Colonic mucosa (tissue), 4 donors: ENCODE results near the gene PRKCH. TPM values are rescaled to one million over a fixed set of nuclear protein-coding genes. Genes with fewer than 3 reads are reported as not detected.

Experiments
- DNase-seq: peaks from one replicate; pipeline ENCODE4 v3.0.0-alpha.2; 2020
- H3K27ac ChIP-seq: fragments of 200-600 bp; one replicate; pipeline ENCODE4 v1.8.0; 2021
- H3K27me3 ChIP-seq: fragments of 200-600 bp; one replicate; pipeline ENCODE4 v1.8.0; 2021
- H3K36me3 ChIP-seq: fragments of 200-600 bp; one replicate; pipeline ENCODE4 v1.8.0; 2021
- H3K4me1 ChIP-seq: fragments of 200-600 bp; one replicate; pipeline ENCODE4 v1.8.0; 2021; ENCODE audit warnings: mild to moderate bottlenecking
- H3K4me3 ChIP-seq: fragments of 200-600 bp; one replicate; pipeline ENCODE4 v1.8.0; 2021
- H3K9ac ChIP-seq, 2 donors: one replicate each; pipeline ENCODE4 v1.7.0; 2013; ENCODE audit warnings: control low read depth in 2 of 2, low read depth in 2 of 2, low read length in 2 of 2
- H3K9me3 ChIP-seq: fragments of 200-600 bp; one replicate; pipeline ENCODE4 v1.8.0; 2021
- intact Hi-C: fragments of 100-400 bp; cut with DNase I; formaldehyde crosslinking; loops from one replicate; pipeline ENCODE4 v1.14.1; 2022
- total RNA-seq, 2 donors: library from RNA; stranded (reverse); fragmentation: NEBNext Ultra II Directional in 1 of 2; extraction: Animal tissue kit (Norgen Biotek cat#: 25700) in 1 of 2; gene quantifications; one replicate each; pipeline ENCODE4 v1.2.1, GENCODE V29; 2021
- TF ChIP-seq, protein P1 (sequence below): fragments of 200-600 bp; IDR thresholded peaks from one replicate; pipeline ENCODE4 v1.8.0; 2022; ENCODE audit warnings: antibody characterized with exemption, mild to moderate bottlenecking
- donor health status: healthy.
- donor health status: DM: no; HTN: no; CAD: no.
- donor health status: DM: no; HTN: no; CAD: no.

The PRKCH gene
- total RNA-seq, 2 donors from 2014 or later: 11.4 to 11.5 TPM

DNA sequence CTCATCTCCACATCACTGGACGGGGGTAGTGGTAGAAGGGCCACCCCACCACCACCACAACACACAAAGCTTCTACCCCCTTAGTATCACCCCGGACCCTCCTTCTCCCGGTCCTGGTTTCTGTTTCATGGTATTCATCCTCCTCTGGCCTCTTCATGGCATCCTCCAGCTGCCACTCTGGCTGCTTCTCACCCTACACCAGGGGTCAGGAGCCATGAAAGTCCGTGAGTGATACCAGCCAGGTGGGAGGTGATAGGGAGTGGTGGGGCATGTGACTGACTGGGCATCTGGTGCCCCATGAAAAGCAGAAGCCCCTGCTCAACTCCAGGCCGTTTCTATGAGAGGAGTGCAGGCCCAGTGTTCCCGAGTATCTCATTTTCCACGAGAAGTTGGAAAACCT is 222.6 kb downstream of the PRKCH start:
- Histone ChIP-seq H3K9ac (no peak overlapping the region), H3K27me3 (no peaks in the 10 kb centered on the region), H3K36me3 (no peaks in the 10 kb centered on the region), H3K4me3 (no peak overlapping the region), H3K4me1 (peaks cover 8% of the 10 kb centered on the region), H3K9me3 (no peaks in the 10 kb centered on the region), H3K27ac (no peak overlapping the region)
- DNase-seq: no peak
- intact Hi-C loops: no loop called here
- TF ChIP-seq, protein P1, sequence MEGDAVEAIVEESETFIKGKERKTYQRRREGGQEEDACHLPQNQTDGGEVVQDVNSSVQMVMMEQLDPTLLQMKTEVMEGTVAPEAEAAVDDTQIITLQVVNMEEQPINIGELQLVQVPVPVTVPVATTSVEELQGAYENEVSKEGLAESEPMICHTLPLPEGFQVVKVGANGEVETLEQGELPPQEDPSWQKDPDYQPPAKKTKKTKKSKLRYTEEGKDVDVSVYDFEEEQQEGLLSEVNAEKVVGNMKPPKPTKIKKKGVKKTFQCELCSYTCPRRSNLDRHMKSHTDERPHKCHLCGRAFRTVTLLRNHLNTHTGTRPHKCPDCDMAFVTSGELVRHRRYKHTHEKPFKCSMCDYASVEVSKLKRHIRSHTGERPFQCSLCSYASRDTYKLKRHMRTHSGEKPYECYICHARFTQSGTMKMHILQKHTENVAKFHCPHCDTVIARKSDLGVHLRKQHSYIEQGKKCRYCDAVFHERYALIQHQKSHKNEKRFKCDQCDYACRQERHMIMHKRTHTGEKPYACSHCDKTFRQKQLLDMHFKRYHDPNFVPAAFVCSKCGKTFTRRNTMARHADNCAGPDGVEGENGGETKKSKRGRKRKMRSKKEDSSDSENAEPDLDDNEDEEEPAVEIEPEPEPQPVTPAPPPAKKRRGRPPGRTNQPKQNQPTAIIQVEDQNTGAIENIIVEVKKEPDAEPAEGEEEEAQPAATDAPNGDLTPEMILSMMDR: no peak

DNA sequence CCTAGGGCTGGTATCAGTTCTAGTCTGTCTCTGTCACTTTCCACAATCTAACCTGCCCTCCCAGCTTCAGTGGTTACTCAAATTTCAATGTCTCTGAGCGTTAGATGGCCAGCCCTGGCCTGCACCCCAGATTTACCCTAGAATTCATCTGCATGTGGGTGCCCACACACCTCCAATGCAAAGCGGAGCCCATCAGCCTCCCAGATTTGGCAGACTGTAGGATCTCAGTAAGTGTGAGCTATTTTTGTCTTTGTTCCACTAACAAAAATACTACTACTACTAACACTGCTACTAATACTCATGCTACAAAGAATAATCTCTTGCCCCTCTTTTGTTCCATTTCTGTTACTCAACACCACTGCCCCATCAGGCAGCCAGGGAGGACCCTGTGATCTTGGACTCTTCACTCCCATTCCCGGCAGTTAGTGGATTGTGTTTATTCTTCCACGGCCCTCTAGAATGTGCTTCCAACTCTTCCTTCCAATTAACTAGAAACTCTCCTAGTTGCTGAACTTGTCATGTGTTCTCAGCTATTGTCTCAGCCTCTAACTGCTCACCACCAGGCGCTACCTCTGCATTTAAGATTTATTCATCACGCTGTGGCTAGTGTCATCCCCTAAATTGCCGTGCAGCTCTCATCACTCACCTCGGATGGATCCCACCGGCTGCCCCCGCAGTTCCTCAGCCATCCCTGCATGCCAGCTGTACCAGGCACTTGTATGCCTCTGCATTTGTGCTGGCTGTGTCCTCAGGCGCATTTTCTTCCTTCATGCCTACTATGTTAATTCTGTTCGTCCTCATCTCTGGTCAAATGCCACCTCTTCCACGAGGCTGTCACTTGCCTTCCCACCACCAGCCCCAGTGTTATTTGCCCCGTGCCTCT is 223.3 kb downstream of the PRKCH start:
- TF ChIP-seq, protein P1: no peak
- no peak overlapping the region for H3K27ac ChIP-seq
- no peaks in the 10 kb centered on the region for H3K27me3 ChIP-seq
- peaks cover 8% of the 10 kb centered on the region for H3K4me1 ChIP-seq
- no peak overlapping the region for H3K9ac ChIP-seq
- no peak for DNase-seq
- no peaks in the 10 kb centered on the region for H3K36me3 ChIP-seq
- H3K9me3 ChIP-seq: no peaks in the 10 kb centered on the region
- intact Hi-C loops: no loop called here
- no peak overlapping the region for H3K4me3 ChIP-seq

DNA sequence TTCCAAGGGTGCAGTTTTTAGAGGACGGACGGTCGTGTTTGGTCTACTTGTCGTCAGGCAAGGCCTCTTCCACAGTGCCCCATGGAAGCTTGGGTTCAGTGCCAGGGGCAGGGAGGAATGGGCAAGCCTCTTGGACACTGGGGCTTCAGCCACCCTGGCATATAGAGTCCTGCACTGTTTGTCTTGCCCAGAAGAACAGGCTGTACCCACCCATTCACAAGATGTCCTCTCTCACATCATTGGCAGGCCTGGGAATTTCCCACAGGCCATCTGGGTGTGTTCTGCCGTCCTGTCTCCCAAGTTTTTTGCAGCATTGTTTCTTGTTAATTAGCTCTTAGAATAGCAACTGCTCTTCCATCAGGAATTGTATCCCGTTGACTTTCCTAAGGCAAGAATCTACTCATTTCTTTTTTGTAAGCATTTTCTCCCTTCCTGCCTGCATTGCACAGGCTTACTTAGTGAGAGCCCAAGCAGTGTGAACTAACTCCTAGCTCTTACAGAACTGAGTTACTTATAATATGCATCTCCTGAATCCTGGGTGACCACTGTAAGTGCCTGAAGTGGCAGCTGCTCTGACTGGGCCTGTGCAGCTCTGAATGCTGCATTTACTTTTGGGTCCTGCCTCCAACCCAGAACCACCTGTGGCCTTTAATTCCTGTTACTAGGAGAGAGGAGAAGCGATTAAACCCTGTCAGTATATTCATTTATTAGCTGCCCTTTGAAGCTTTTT is 224.5 kb downstream of the PRKCH start:
- Histone ChIP-seq H3K9ac (no peak overlapping the region), H3K36me3 (no peaks in the 10 kb centered on the region), H3K4me3 (no peak overlapping the region), H3K27me3 (no peaks in the 10 kb centered on the region), H3K9me3 (no peaks in the 10 kb centered on the region), H3K4me1 (peaks cover 8% of the 10 kb centered on the region), H3K27ac (no peak overlapping the region)
- intact Hi-C loops: no loop called here
- TF ChIP-seq, protein P1: no peak
- no peak for DNase-seq

DNA sequence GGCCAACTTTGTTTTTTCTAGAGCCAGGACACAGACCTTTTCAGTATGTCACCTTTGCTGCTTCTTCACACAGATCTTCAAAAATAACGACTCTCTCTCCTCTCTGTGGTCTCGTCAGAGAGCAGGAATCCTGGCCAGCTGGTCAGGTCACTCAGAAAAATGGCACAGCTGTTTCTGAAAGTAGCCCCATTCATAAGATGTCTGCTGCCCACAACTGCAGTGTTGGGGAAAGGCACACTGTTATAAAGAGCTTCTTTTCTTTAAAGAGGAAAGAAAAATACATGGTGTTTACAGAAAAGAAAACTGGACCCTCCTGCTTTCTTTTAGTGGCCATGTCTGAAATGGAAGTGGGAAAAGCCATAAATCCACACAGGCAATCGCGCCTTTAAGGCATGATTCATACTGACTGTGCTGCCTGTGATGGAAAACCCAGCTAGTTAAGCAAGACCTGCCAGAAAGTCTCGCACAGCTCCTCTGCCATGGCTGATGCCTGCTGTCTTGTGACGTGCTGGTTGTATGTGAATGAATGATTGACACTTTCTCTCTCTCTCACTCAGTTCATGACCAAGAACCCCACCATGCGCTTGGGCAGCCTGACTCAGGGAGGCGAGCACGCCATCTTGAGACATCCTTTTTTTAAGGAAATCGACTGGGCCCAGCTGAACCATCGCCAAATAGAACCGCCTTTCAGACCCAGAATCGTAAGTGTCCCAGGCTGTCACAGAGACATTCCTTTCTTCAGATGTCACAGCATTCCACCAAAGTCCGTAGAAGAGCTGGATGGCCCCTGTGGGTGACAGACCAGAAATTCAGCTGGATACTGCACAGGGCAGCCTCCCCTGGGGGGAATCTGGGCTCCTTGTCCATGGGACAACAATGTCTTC is 226.0 kb downstream of the PRKCH start:
- Histone ChIP-seq H3K4me1 (peaks cover 8% of the 10 kb centered on the region), H3K36me3 (no peaks in the 10 kb centered on the region), H3K27me3 (no peaks in the 10 kb centered on the region), H3K9me3 (no peaks in the 10 kb centered on the region), H3K4me3 (no peak overlapping the region), H3K9ac (no peak overlapping the region), H3K27ac (no peak overlapping the region)
- intact Hi-C loops: no loop called here
- no peak for DNase-seq
- TF ChIP-seq, protein P1: no peak

DNA sequence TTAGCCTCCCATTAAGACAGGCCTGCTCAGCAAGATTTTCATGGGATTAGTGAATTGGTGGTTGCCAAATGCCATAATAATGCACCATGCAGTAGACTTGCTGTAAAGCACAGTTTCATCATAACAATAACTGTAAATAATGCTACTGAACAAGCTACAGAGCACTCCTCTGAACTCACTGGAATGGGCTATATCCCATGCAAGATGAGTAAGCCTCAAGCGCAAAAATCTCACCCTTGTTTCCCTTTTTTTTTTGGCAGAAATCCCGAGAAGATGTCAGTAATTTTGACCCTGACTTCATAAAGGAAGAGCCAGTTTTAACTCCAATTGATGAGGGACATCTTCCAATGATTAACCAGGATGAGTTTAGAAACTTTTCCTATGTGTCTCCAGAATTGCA is 228.0 kb downstream of the PRKCH start:
- no peaks in the 10 kb centered on the region for H3K36me3 ChIP-seq
- no peak overlapping the region for H3K4me3 ChIP-seq
- H3K9ac ChIP-seq: no peak overlapping the region
- TF ChIP-seq, protein P1: no peak
- H3K27ac ChIP-seq: no peak overlapping the region
- H3K9me3 ChIP-seq: no peaks in the 10 kb centered on the region
- H3K4me1 ChIP-seq: peaks cover 8% of the 10 kb centered on the region
- no peaks in the 10 kb centered on the region for H3K27me3 ChIP-seq
- DNase-seq: no peak
- intact Hi-C loops: no loop called here
